SH-SY5Y (cell line): ENCODE data around the gene UCP2.

Source experiments
- GATA2 ChIP-seq: IDR thresholded peaks from 2 replicates; pipeline ENCODE4 v1.6.1; 2011; ENCODE audit warnings: mild to moderate bottlenecking, low read depth, low read length
- GATA3 ChIP-seq: IDR thresholded peaks from 2 replicates; pipeline ENCODE4 v1.6.1; 2011; ENCODE audit warnings: low read depth, mild to moderate bottlenecking, low read length, moderate library complexity

- TF ChIP-seq GATA2, result no peak
- no peak for TF ChIP-seq GATA3
Measured at GRCh38 chr11:74008373-74009229, 26.0 kb upstream of the UCP2 start, which contains the start of gene UCP3.
